ENCODE measurements around the gene LIG3. TPM values are rescaled to one million over a fixed set of nuclear protein-coding genes. Genes with fewer than 3 reads are reported as not detected.

LIG3 gene
- total RNA-seq, 1 experiment from 2014 or later, result 56.4 TPM

GRCh38 chr17:34990921-34991365 lies 10.6 kb downstream of the LIG3 start:
- peaks cover 8% of the 10 kb centered on the region for H3K36me3 ChIP-seq (ENCODE audit: control insufficient read depth, insufficient read depth, low read length)
- H3K27me3 ChIP-seq (ENCODE audit: control insufficient read depth, insufficient read depth, low read length), result no peaks in the 10 kb centered on the region
- H3K27ac ChIP-seq (ENCODE audit: low read length), result no peak overlapping the region
- in situ Hi-C loops (cut with HindIII; ENCODE audit: low pct_unique_long_range_greater_than_20kb, low sequenced_read_pairs), result no loop called here
- POLR2A ChIA-PET, result interaction anchor here (0.6 kb wide), 2 partner anchors 10 to 221 kb away, joined by 3 to 6 read pairs; partner anchors contain the start of gene LIG3
- CTCF ChIA-PET, result no interaction called here
- TF ChIP-seq CTCF (IDR thresholded peaks at IDR 0.05), result no peak
- TF ChIP-seq TCF7L2 (IDR thresholded peaks at IDR 0.05; ENCODE audit: low read depth, low read length), result no peak
- TF ChIP-seq REST (IDR thresholded peaks at IDR 0.05; ENCODE audit: insufficient read depth in 1 of 2, low read depth in 2 of 2, low read length in 1 of 2), result no peak
- no peak for TF ChIP-seq SIN3A (IDR thresholded peaks at IDR 0.05; ENCODE audit: borderline replicate concordance, insufficient read depth, low read depth, low read length)
- ATAC-seq (no peak), DNase-seq (ENCODE audit: low read depth, low spot score) (no peak)
- BruUV-seq (replicated peaks), result no TSS peak
- no peaks in the 10 kb centered on the region for H3K9me3 ChIP-seq (ENCODE audit: control insufficient read depth, insufficient read depth, low read depth, low read length)
- no peaks in the 10 kb centered on the region for H3K4me1 ChIP-seq (ENCODE audit: control insufficient read depth, insufficient read depth, low read length)
- no peak overlapping the region for H3K4me3 ChIP-seq (ENCODE audit: low read depth in 2 of 2, low read length in 2 of 2)
- intact Hi-C loops (cut with micrococcal nuclease; ENCODE audit: unreplicated experiment), result no loop called here

- Histone ChIP-seq H3K27ac (ENCODE audit: low read length) (no peak overlapping the region), H3K4me1 (ENCODE audit: control insufficient read depth, insufficient read depth, low read length) (no peaks in the 10 kb centered on the region), H3K36me3 (ENCODE audit: control insufficient read depth, insufficient read depth, low read length) (peaks cover 8% of the 10 kb centered on the region), H3K9me3 (ENCODE audit: control insufficient read depth, insufficient read depth, low read depth, low read length) (no peaks in the 10 kb centered on the region), H3K4me3 (ENCODE audit: low read depth in 2 of 2, low read length in 2 of 2) (no peak overlapping the region), H3K27me3 (ENCODE audit: control insufficient read depth, insufficient read depth, low read length) (no peaks in the 10 kb centered on the region)
- intact Hi-C loops (cut with micrococcal nuclease; ENCODE audit: unreplicated experiment), result no loop called here
- in situ Hi-C loops (cut with HindIII; ENCODE audit: low pct_unique_long_range_greater_than_20kb, low sequenced_read_pairs), result no loop called here
- DNase-seq (ENCODE audit: low read depth, low spot score), result no peak
- ATAC-seq, result no peak
- no TSS peak for BruUV-seq (replicated peaks)
- CTCF ChIA-PET, result no interaction called here
- POLR2A ChIA-PET, result no interaction called here
- TF ChIP-seq CTCF (IDR thresholded peaks at IDR 0.05) (no peak), REST (IDR thresholded peaks at IDR 0.05; ENCODE audit: insufficient read depth in 1 of 2, low read depth in 2 of 2, low read length in 1 of 2) (no peak), POLR2AphosphoS5 (IDR thresholded peaks at IDR 0.05; ENCODE audit: low read depth, low read length) (no peak), SIN3A (IDR thresholded peaks at IDR 0.05; ENCODE audit: borderline replicate concordance, insufficient read depth, low read depth, low read length) (no peak), TCF7L2 (IDR thresholded peaks at IDR 0.05; ENCODE audit: low read depth, low read length) (no peak)
Observed at GRCh38 chr17:34991606-34992005, 11.3 kb downstream of the LIG3 start.

Data from Panc1 (cell line).